Stimulated activated CD8-positive, alpha-beta memory T cell treated with anti-CD3 and anti-CD28 coated beads, Interleukin-12 subunit alpha, Interleukin-12 subunit beta, amount 100 ng/mL, for 24 hours (primary cell): ENCODE data around the gene ASB15.

Experiments
- DNase-seq: peaks from one replicate; pipeline ENCODE4 v3.0.0-alpha.2; 2020; ENCODE audit errors: extremely low read depth

Gene ASB15

DNA sequence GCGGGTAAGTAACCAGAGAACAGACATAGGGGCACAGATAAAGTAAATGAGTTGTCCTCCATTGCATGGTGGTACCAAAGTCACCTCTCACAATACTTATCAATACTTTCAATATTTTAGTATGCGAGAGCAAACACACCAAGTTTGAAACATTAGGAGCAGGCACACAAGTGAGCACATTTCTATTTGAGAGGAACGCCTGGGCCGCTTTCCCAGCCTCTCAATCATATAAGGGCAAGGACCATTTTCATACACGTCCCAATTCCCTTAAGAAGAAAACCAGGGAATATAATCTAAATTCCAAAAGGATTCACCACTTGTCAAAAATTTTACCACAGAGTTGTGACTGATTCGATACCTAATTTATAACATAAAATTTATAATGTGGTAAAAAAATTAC lies 61.6 kb downstream of the ASB15 start:
- DNase-seq = no peak

DNA sequence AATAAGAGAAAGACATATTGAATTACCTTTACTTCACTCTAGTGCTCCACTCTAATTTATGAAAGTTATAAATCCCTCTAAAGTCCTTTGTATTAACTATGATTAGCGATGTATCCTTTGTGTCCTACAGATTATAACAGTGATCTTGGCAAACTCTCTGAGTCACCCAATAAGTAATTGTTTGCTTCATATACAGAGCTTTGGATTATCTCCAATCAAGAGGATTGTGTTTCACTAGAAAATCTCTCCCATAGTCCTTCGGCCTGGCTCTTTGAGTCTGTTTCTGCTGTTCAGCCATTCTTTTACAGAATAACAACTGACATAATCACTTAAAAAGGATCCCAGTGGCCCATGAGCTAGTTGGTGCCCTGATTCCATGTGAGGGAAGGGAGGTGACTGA lies 63.5 kb downstream of the ASB15 start:
- DNase-seq = no peak

DNA sequence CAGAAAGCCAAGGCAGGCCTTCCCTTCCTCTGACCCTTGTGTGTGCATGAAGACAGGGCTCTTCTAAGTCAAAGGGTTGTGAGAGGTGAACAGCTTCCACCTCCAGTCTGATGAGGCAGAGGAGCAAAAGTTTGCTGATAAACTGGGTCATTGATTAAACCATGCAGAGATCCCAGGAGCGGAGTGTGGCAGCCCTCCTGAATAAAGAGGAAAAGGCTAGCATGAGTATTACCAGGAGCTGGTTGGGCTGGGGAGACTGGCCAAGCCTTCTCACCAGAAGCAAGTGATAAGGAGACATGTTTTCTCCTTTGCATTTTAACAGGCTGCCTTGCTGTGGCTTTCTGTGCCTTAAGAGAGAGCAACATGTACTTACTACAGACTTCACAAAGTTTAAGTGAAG lies 64.3 kb downstream of the ASB15 start:
- DNase-seq = no peak

DNA sequence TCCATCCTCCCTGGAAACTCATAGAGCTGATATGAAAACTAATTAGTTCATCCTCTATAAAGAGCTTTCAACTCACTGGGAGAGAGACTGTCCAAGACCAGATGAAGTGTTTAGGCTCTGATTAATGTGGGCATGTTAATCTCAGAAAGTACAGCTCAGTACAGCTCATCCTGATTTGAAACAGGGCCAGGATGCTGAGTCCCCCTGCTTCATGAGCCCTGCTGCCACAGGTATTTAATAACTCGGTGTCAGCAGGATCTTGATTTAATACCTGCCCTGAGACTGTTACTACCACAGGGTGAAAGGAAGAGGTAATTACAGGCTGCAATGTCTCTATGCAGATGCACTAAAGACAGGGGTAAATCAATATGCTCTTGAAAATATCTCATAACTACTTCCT lies 64.9 kb downstream of the ASB15 start:
- no peak for DNase-seq

DNA sequence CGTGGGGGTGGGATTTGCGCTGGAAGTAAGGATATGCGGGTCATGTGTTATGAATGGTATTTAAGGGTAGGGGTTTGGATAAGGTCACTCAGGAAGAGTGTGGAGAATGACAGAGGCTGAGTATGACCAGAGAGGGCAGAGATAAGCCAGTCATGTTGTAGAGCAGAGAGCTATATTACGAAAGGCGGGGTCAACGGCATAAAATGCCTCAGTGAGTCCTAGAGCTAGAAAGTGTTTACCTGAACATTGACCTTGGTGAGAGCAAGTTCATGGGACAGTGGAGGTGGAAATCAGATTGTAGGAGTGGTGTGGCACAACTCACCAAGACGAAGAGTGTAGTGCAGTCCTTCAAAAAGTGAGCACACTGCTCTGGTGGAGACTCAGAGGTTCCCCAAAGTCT lies 67.9 kb downstream of the ASB15 start:
- no peak for DNase-seq

DNA sequence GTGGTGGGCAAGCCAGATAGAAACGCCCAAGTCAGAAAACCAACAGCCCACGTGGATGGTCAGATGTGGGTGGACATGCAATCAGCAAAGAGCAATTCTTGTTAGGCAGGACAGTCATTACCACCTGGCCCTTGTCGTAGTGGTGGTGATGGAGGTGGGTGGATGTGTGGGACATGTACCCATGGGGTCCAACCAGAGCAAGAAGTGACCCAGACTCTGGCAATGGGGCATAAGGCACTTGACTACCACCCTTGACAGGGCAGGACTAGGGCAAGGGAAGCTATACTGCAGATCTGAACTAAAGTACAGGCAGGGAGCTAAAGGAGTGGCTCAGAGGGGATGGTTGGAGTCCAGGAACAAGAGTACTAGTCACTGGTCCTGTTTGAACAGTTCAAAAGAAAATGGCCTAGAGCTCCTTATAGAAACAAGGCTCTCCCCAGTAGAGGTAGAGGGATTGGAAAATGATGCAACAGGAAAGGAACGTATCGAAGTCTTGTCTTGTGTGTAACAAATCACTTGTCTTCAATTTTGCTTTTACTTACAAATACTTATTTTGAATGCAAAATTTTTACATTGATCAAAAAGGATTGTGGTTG lies 71.6 kb downstream of the ASB15 start:
- DNase-seq = no peak

DNA sequence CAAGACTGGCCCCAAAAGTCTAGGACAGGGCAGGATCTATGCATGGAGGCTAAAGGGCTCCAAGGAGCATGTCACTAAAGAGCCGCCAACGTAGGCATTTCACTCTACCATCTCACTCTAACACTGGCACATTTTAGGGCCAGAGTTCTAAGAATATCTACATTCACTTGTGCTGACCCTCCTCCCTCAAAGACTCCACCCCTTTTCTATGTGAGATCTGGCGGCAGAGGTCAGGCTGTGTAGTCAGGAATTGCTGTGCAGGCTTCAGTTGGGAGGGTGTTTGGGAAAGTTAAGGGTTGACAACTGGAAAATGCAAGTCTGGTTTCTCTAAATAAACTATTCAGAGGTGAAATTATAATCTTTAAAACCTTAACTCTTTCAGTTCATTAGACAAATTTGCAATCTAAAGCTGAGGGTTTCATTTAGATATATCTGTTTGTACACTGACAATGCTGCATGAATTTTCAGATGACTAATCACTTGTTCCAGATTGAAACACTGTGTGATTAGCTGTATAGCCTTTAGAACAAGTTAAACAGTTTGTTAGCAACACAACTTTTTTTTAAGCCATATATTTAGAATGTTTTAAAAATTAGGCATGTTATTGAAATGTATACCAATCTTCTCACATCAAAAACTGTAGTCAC lies 72.3 kb downstream of the ASB15 start:
- DNase-seq = no peak

DNA sequence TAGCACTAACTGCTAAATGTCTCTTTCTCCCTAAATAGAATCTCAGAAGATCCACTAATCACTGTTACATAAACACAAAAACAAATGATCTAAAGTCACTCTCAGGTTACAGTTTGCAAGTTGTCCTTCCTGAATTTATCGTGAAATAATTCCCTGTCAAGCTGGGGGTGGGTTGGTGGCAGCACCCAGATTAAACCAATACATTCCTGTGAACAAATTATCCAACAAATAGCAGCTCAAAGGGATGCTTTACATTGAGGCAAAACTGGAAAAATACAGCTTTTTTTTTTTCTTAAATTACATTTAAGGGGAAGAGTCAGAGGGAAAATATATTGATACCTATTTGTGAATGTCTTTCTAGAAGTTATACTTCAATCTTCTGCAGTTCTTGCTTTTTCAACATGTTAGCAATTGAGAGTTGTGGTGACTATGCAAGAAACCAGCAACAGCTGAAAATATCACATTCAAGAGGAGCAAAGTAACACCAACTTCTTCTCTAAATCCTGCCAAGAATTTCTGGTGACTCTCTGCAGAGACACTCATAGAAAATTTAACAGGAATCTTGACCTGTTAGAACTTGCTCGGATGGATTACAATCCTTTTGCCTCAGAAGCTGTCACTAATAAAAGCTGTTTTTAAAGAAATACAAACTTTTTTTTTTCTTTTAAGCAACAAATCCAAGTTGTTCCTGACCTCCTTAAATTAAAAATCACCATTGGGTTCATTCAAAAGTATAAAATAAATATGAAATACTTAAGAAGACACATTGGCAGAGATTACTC lies 73.0 kb downstream of the ASB15 start:
- no peak for DNase-seq

DNA sequence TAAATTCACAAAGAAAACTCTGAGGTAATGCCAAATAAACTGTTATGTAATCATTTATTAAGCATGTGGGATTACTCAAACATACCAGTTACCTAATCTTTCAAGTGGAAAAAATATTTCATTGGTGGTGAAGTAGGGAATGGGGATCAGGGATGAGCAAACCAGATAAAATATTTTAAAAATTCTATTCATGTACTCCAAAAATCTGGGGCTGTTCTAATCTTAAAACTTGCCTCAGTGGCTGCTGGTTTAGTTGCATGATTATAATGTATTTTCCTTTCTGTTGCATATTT lies 73.5 kb downstream of the ASB15 start:
- DNase-seq = no peak

DNA sequence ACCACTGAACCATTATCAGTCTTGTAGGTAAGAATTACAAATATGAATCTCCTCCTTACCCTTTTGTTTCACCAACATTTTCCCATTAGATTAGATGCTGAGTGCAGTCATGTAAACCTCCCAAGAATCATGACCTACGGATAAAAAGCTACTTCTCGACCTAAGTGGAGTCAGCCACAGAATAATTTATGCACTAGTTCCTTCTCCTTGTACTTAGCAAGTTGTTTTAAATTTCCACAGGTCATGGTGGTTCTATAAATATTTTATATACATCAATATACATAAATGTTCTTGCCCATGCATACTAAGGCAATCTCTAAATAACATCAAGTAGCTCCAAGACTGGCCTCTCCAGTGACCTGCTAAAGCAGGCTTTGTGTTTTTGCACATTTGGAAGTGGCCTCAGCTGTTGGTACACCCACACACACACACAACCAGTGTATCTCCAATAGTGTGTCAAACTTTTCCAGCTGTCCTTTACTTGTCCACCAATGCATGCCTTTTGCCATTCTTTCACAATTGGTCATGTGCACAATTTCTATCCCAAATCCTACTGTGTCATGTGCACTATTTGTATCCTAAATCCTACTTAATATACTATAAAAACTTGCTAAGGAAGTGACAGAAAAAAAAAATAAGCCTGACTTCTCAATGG lies 75.6 kb downstream of the ASB15 start:
- no peak for DNase-seq

DNA sequence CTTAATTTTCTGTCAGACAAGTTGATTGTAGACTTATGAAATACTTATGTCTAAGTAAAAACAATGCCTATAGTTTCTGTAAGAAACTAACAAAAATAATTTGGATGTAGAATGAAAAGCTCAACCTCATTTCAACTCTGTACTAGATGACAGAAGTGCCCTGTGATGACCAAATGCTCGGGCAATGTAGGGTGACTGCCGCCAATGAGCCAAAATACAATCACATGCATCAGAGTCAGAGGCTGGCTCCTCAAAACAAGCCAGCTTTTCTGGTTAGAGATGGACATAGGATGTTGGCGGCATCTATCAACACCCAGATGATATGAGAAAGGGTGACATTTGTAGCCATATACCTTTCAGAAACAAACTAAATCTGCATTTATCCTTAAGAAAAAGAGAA lies 78.0 kb downstream of the ASB15 start:
- DNase-seq = no peak

DNA sequence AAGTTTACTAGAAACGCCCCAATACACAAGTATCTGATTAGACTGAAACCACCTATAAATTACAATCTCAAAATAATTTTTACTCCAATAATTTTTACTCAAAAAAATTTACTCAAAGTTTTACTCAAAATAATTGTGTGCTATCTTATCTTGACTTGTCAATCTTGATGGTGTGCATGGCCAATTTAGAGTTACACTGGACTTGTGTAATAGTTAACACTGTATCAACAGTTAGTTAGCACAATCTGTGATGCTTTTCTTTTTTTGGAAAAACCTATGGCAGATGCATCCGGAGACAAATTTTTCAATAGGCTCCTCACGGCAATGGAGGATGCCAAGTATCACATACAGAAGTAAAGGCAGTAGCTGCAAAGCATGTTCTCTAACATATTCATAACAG lies 79.0 kb downstream of the ASB15 start:
- no peak for DNase-seq

DNA sequence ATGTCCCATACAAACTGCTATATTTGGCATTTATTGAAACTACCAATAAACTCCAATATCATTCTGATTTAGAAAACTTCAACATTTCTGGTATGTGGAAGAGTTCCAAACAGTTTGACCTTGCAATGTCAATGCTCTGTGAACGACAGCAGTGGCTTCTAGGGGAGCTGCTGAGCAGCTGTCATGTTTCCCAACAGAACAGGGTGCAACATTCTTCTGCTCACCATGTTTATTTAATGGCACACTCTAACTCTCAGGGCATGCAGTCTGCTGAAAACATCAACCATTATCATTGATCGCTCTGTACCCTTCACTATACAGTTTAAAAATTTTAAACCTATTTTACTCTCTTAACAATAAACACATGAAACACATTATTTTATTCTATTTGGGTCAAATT lies 79.9 kb downstream of the ASB15 start:
- no peak for DNase-seq

DNA sequence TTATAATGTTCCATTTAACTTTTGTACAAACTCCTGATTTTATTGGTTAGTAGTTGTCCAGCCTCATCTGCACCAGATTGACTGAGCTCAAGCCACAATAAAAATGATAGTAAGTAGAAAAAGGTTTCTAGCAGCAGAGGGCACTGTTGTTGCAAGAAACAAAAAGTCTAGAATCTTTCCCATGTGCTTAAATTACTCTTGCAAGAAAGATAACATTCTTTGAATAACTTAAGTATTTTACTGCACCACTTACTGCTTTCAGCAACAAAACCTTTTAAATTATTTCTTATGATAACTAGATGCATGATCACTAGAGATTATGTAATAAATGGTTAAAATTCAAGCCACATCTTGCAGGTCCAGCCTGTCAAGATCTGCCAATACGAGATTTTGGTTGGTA lies 81.1 kb downstream of the ASB15 start:
- no peak for DNase-seq

DNA sequence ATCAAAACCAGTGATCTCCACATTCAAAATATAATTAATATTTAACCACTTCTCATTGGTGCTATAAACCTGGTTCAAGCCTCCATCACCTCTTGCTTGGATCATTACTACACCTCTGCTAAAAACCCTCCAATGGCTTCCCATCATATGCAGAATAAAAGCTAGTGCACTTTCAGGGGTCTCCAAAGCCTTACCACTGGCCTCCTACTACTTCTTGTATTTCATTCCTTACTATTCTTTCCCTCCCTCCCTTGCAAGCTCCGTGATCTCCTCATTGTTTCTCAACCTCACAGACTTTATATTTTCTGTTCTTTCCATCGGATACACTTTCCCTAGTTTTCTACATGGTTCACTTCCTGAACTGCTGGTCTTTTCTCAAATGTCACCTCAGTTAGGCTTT lies 85.5 kb downstream of the ASB15 start:
- no peak for DNase-seq

DNA sequence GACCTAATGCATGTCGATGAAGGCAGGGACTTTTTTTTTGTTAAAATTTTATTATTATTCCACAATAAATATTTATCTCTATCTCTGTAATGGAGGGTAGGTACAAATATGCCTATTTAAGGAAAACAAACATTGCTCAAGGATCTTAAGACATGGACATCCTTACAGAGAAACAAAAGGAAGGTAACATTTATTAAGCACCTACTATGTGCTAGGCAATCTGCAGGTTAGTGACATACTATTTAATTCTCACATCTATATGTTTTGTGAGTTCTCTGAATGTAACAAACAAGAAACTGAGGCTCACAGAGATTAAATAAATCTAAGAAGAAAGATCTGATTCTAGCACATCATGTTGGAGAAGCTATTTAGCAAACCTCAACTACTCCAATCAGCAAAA lies 86.1 kb downstream of the ASB15 start:
- DNase-seq = no peak
